ENCODE results near the gene RHOC.

GRCh38 chr1:112697781-112698201 lies 9.1 kb downstream of the RHOC start:
- TF ChIP-seq, protein P1, sequence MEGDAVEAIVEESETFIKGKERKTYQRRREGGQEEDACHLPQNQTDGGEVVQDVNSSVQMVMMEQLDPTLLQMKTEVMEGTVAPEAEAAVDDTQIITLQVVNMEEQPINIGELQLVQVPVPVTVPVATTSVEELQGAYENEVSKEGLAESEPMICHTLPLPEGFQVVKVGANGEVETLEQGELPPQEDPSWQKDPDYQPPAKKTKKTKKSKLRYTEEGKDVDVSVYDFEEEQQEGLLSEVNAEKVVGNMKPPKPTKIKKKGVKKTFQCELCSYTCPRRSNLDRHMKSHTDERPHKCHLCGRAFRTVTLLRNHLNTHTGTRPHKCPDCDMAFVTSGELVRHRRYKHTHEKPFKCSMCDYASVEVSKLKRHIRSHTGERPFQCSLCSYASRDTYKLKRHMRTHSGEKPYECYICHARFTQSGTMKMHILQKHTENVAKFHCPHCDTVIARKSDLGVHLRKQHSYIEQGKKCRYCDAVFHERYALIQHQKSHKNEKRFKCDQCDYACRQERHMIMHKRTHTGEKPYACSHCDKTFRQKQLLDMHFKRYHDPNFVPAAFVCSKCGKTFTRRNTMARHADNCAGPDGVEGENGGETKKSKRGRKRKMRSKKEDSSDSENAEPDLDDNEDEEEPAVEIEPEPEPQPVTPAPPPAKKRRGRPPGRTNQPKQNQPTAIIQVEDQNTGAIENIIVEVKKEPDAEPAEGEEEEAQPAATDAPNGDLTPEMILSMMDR (IDR thresholded peaks at IDR 0.05): no peak
- no peak for TF ChIP-seq POLR2AphosphoS5 (IDR thresholded peaks at IDR 0.05; ENCODE audit: low read depth, low read length)
- TF ChIP-seq, protein P2, sequence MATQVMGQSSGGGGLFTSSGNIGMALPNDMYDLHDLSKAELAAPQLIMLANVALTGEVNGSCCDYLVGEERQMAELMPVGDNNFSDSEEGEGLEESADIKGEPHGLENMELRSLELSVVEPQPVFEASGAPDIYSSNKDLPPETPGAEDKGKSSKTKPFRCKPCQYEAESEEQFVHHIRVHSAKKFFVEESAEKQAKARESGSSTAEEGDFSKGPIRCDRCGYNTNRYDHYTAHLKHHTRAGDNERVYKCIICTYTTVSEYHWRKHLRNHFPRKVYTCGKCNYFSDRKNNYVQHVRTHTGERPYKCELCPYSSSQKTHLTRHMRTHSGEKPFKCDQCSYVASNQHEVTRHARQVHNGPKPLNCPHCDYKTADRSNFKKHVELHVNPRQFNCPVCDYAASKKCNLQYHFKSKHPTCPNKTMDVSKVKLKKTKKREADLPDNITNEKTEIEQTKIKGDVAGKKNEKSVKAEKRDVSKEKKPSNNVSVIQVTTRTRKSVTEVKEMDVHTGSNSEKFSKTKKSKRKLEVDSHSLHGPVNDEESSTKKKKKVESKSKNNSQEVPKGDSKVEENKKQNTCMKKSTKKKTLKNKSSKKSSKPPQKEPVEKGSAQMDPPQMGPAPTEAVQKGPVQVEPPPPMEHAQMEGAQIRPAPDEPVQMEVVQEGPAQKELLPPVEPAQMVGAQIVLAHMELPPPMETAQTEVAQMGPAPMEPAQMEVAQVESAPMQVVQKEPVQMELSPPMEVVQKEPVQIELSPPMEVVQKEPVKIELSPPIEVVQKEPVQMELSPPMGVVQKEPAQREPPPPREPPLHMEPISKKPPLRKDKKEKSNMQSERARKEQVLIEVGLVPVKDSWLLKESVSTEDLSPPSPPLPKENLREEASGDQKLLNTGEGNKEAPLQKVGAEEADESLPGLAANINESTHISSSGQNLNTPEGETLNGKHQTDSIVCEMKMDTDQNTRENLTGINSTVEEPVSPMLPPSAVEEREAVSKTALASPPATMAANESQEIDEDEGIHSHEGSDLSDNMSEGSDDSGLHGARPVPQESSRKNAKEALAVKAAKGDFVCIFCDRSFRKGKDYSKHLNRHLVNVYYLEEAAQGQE (IDR thresholded peaks at IDR 0.05; ENCODE audit: insufficient read depth in 1 of 2, low read depth in 2 of 2, low read length in 1 of 2): no peak

Measured in Panc1 (cell line).